A673 (cell line): Measurements from ENCODE around the gene THOC1.

Source experiments
- CTCF ChIP-seq: fragments of 300-800, 200-600 bp; sonication (generic); conservative IDR thresholded peaks from 2 replicates; pipeline ENCODE4 v1.5.1; 2017; ENCODE audit warnings: low read depth, mild to moderate bottlenecking, antibody characterized with exemption, low read length, moderate library complexity, mixed read lengths
- EZH2 ChIP-seq: fragments of 200-600 bp; sonication (generic); IDR thresholded peaks from 2 replicates; pipeline ENCODE4 v1.6.1; 2017; ENCODE audit warnings: borderline replicate concordance, low read depth, mild to moderate bottlenecking, mixed read lengths, antibody characterized with exemption, low read length; ENCODE audit not compliant: poor library complexity, severe bottlenecking

GRCh38 chr18:261398-262073 is 6.3 kb downstream of the THOC1 start:
- TF ChIP-seq CTCF (no peak), EZH2 (no peak)
